GM23248 (cell line): ENCODE measurements around the gene COLEC11. TPM values are rescaled to one million over a fixed set of nuclear protein-coding genes. Genes with fewer than 3 reads are reported as not detected.

Experiments
- DNase-seq: peaks from one replicate; pipeline ENCODE4 v3.0.0-alpha.2; 2015
- H2AFZ ChIP-seq: fragments of 200-600 bp; sonication (generic); 2 replicates; pipeline ENCODE4 v1.6.1; 2016; ENCODE audit warnings: antibody characterized with exemption
- H3F3A ChIP-seq: fragments of 200-600 bp; sonication (generic); 2 replicates; pipeline ENCODE4 v1.6.1; 2016; ENCODE audit warnings: mild to moderate bottlenecking, antibody characterized with exemption, mixed run types; ENCODE audit not compliant: insufficient read depth
- H3K27ac ChIP-seq: fragments of 200-600 bp; sonication (generic); 2 replicates; pipeline ENCODE4 v1.5.1; 2016; ENCODE audit warnings: mild to moderate bottlenecking
- H3K27me3 ChIP-seq: fragments of 200-600 bp; sonication (generic); replicated peaks from 2 replicates; pipeline ENCODE4 v1.6.1; 2016; ENCODE audit warnings: mild to moderate bottlenecking; ENCODE audit not compliant: insufficient read depth
- H3K36me3 ChIP-seq: fragments of 200-600 bp; sonication (generic); 2 replicates; pipeline ENCODE4 v1.6.1; 2016; ENCODE audit warnings: low read depth, mild to moderate bottlenecking
- H3K4me1 ChIP-seq: fragments of 200-600 bp; sonication (generic); 2 replicates; pipeline ENCODE4 v1.6.1; 2016; ENCODE audit warnings: mild to moderate bottlenecking; ENCODE audit not compliant: insufficient read depth
- H3K4me2 ChIP-seq: fragments of 200-600 bp; sonication (generic); one replicate; pipeline ENCODE4 v1.6.1; 2016; ENCODE audit warnings: mild to moderate bottlenecking; ENCODE audit not compliant: unreplicated experiment
- H3K4me3 ChIP-seq: fragments of 200-600 bp; sonication (generic); 2 replicates; pipeline ENCODE4 v1.5.1; 2016; ENCODE audit warnings: mild to moderate bottlenecking
- H3K79me2 ChIP-seq: fragments of 200-600 bp; sonication (generic); 2 replicates; pipeline ENCODE4 v1.6.1; 2016; ENCODE audit warnings: mild to moderate bottlenecking; ENCODE audit not compliant: insufficient read depth
- H3K9ac ChIP-seq: fragments of 200-600 bp; sonication (generic); 2 replicates; pipeline ENCODE4 v1.6.1; 2016; ENCODE audit warnings: mild to moderate bottlenecking
- H3K9me2 ChIP-seq: fragments of 200-600 bp; sonication (generic); 2 replicates; pipeline ENCODE4 v1.6.1; 2016; ENCODE audit warnings: mixed run types, mild to moderate bottlenecking, moderate library complexity; ENCODE audit not compliant: insufficient read depth
- H3K9me3 ChIP-seq: fragments of 200-600 bp; sonication (generic); one replicate; pipeline ENCODE4 v1.6.1; 2017; ENCODE audit warnings: low read depth
- H4K20me1 ChIP-seq: fragments of 200-600 bp; sonication (generic); 2 replicates; pipeline ENCODE4 v1.6.0; 2016; ENCODE audit not compliant: insufficient read depth
- EZH2 ChIP-seq: fragments of 200-600 bp; sonication (generic); IDR thresholded peaks from 2 replicates; pipeline ENCODE4 v1.6.1; 2018; ENCODE audit warnings: antibody characterized with exemption, mild to moderate bottlenecking; ENCODE audit not compliant: insufficient read depth, poor library complexity, severe bottlenecking
- EZH2phosphoT487 ChIP-seq: fragments of 200-600 bp; sonication (generic); IDR thresholded peaks from 2 replicates; pipeline ENCODE4 v1.6.1; 2018; ENCODE audit warnings: antibody characterized with exemption, moderate library complexity, mild to moderate bottlenecking, low read depth; ENCODE audit not compliant: insufficient read depth
- WGBS, 2 experiments: methylation state at CpG; one replicate each; pipeline ENCODE4 v1.1.6; 2015 to 2017; ENCODE audit warnings: low lambda C conversion rate in 2 of 2, low coverage in 1 of 2; ENCODE audit errors: missing lambda C conversion rate in 2 of 2; 5-methylcytosine and 5-hydroxymethylcytosine counted together
- in situ Hi-C: fragments of 300-500 bp; cut with MboI; formaldehyde crosslinking; loops from 2 replicates; pipeline ENCODE4 v1.15.0; 2020
- polyA plus RNA-seq: library from polyadenylated mRNA; unstranded; fragments of >200 nt; fragmentation: Nextera tagmentation; extraction: Ambion mirVana; gene quantifications from 2 replicates; pipeline ENCODE4 v1.2.1, GENCODE V29; 2016
- total RNA-seq: library from RNA; depleted of rRNA; stranded (reverse); fragments of >200 nt; shearing (Covaris generic); gene quantifications from 2 replicates; pipeline ENCODE4 v1.2.3, GENCODE V29; 2014

The COLEC11 gene
- total and polyA plus RNA-seq, 2 experiments from 2014 or later: not detected

GRCh38 chr2:3626812-3627499 is 32.0 kb downstream of the COLEC11 start:
- Histone ChIP-seq H2AFZ (no peak overlapping the region), H3K9ac (no peak overlapping the region), H3K36me3 (no peaks in the 10 kb centered on the region), H4K20me1 (no peaks in the 10 kb centered on the region), H3K4me2 (no peak overlapping the region), H3K79me2 (no peaks in the 10 kb centered on the region), H3F3A (no peaks in the 10 kb centered on the region), H3K9me2 (no peaks in the 10 kb centered on the region), H3K9me3 (no peaks in the 10 kb centered on the region), H3K27me3 (0 out of 2 replicates have a peak, but pooled peaks cover 5% of the 10 kb centered on the region), H3K27ac (no peak overlapping the region), H3K4me3 (no peak overlapping the region), H3K4me1 (no peaks in the 10 kb centered on the region)
- TF ChIP-seq EZH2phosphoT487 (no peak), EZH2 (no peak)
- no peak for DNase-seq
- in situ Hi-C loops: no loop called here
- WGBS, 2 experiments: 67 to 73% methylated on average over 22 to 25 of the region's 25 CpGs

- no peaks in the 10 kb centered on the region for H3K79me2 ChIP-seq
- in situ Hi-C loops: no loop called here
Measured at GRCh38 chr2:3627500-3628100, 32.7 kb downstream of the COLEC11 start.

GRCh38 chr2:3628241-3628679 is 33.3 kb downstream of the COLEC11 start:
- Histone ChIP-seq H3F3A (no peaks in the 10 kb centered on the region), H3K27me3 (0 out of 2 replicates have a peak, but pooled peaks cover 2% of the 10 kb centered on the region), H3K4me3 (no peak overlapping the region), H3K9ac (no peak overlapping the region), H3K79me2 (no peaks in the 10 kb centered on the region), H3K9me3 (no peaks in the 10 kb centered on the region), H3K9me2 (no peaks in the 10 kb centered on the region), H3K4me1 (no peaks in the 10 kb centered on the region), H3K36me3 (no peaks in the 10 kb centered on the region), H2AFZ (no peak overlapping the region), H3K4me2 (no peak overlapping the region), H4K20me1 (no peaks in the 10 kb centered on the region), H3K27ac (no peak overlapping the region)
- DNase-seq: no peak
- in situ Hi-C loops: no loop called here
- TF ChIP-seq EZH2phosphoT487: no peak
- TF ChIP-seq EZH2: no peak
- whole genome bisulfite sequencing, 2 experiments: 49 to 50% methylated on average over 10 of the region's 10 CpGs

More at GRCh38 chr2:3627500-3628100, 32.7 kb downstream of the COLEC11 start:
- no peak for TF ChIP-seq EZH2
- no peak for TF ChIP-seq EZH2phosphoT487
- no peaks in the 10 kb centered on the region for H4K20me1 ChIP-seq
- no peak overlapping the region for H3K4me3 ChIP-seq
- 0 out of 2 replicates have a peak, but pooled peaks cover 5% of the 10 kb centered on the region for H3K27me3 ChIP-seq
- no peaks in the 10 kb centered on the region for H3F3A ChIP-seq
- no peak overlapping the region for H3K9ac ChIP-seq
- no peak overlapping the region for H2AFZ ChIP-seq
- no peak overlapping the region for H3K4me2 ChIP-seq
- 73 to 81% methylated on average over 21 of the region's 21 CpGs for WGBS, 2 experiments
- no peaks in the 10 kb centered on the region for H3K36me3 ChIP-seq
- no peak for DNase-seq
- no peaks in the 10 kb centered on the region for H3K9me3 ChIP-seq
- H3K9me2 ChIP-seq: no peaks in the 10 kb centered on the region
- H3K4me1 ChIP-seq: no peaks in the 10 kb centered on the region
- H3K27ac ChIP-seq: no peak overlapping the region

- Histone ChIP-seq H3K4me1 (no peaks in the 10 kb centered on the region), H3K9ac (no peak overlapping the region), H3K9me3 (no peaks in the 10 kb centered on the region), H3F3A (no peaks in the 10 kb centered on the region), H4K20me1 (no peaks in the 10 kb centered on the region), H3K27me3 (no peaks in the 10 kb centered on the region), H3K9me2 (no peaks in the 10 kb centered on the region), H3K36me3 (no peaks in the 10 kb centered on the region), H3K79me2 (no peaks in the 10 kb centered on the region), H2AFZ (no peak overlapping the region), H3K27ac (no peak overlapping the region), H3K4me2 (no peak overlapping the region), H3K4me3 (no peak overlapping the region)
- WGBS, 2 experiments: 26 to 28% methylated on average over 12 of the region's 12 CpGs
- in situ Hi-C loops: no loop called here
- DNase-seq: no peak
- TF ChIP-seq EZH2: no peak
- no peak for TF ChIP-seq EZH2phosphoT487
Measured at GRCh38 chr2:3628800-3629199, 33.9 kb downstream of the COLEC11 start.
